ENCODE measurements around the gene WIPF3. TPM values are rescaled to one million over a fixed set of nuclear protein-coding genes. Genes with fewer than 3 reads are reported as not detected.

The WIPF3 gene
- total and polyA plus RNA-seq, 2 donors from 2014 or later, result 3.8 to 4.5 TPM

DNA sequence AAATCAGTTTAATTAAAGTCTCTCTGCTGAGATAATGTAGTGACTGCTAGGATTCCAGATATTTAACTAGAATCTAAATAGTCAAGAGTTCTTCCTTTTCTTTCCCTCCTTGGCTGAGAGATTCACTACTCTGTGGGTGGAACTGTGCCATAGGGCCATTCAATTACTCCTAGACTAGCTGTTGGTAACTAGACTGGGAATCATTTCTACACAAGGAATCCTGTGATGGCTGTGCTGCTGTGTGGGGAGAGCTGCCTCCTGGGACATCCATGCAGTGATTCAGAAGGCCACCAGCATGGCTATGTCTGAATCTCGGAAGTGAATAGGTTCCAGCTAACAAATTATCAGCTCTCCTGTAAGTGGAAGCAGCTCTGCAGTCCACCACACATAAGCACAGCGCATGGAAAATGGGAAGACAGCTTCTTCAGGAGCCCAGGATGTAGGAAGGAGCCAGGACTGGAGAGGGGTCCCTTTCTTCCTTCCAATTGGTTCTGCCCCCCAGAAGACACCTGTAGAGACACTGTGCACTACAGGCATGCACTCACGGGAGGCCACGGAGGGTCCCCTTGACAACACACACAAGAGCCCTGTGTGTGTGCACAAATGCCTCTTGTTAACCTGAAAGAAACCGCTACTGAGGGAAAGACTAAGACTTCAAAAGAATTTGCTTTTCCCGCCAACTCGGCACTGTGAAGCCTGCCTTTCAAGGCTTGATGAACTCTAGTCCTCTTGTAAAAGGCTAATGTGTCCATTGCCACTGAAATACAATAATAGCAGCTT lies 116.8 kb downstream of the WIPF3 start:
- FAIRE-seq (no peak), DNase-seq (no peak)
- Histone ChIP-seq H3K4me3 (ENCODE audit: low read length in 3 of 3) (no peak overlapping the region), H3K27ac (ENCODE audit: low read depth in 2 of 2, low read length in 2 of 2) (no peak overlapping the region), H3K4me1 (ENCODE audit: control insufficient read depth in 2 of 3, insufficient read depth in 2 of 3, low read depth in 1 of 3, low read length in 3 of 3) (no peaks in the 10 kb centered on the region), H3K27me3 (ENCODE audit: control insufficient read depth, insufficient read depth, low read length) (no peaks in the 10 kb centered on the region), H3K9ac (ENCODE audit: low read length in 3 of 3) (no peak overlapping the region), H3K9me3 (ENCODE audit: control insufficient read depth in 2 of 3, insufficient read depth in 1 of 3, low read length in 3 of 3) (no peaks in the 10 kb centered on the region), H3K36me3 (ENCODE audit: control insufficient read depth in 2 of 3, insufficient read depth in 3 of 3, low read length in 3 of 3) (peaks cover 0 to 5% (median 0%) of the 10 kb centered on the region in 3 donors)
- intact Hi-C loops (cut with DNase I), result no loop called here
- TF ChIP-seq, protein P1, sequence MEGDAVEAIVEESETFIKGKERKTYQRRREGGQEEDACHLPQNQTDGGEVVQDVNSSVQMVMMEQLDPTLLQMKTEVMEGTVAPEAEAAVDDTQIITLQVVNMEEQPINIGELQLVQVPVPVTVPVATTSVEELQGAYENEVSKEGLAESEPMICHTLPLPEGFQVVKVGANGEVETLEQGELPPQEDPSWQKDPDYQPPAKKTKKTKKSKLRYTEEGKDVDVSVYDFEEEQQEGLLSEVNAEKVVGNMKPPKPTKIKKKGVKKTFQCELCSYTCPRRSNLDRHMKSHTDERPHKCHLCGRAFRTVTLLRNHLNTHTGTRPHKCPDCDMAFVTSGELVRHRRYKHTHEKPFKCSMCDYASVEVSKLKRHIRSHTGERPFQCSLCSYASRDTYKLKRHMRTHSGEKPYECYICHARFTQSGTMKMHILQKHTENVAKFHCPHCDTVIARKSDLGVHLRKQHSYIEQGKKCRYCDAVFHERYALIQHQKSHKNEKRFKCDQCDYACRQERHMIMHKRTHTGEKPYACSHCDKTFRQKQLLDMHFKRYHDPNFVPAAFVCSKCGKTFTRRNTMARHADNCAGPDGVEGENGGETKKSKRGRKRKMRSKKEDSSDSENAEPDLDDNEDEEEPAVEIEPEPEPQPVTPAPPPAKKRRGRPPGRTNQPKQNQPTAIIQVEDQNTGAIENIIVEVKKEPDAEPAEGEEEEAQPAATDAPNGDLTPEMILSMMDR (IDR thresholded peaks at IDR 0.05; ENCODE audit: borderline replicate concordance, extremely low read depth, insufficient read depth), result no peak

DNA sequence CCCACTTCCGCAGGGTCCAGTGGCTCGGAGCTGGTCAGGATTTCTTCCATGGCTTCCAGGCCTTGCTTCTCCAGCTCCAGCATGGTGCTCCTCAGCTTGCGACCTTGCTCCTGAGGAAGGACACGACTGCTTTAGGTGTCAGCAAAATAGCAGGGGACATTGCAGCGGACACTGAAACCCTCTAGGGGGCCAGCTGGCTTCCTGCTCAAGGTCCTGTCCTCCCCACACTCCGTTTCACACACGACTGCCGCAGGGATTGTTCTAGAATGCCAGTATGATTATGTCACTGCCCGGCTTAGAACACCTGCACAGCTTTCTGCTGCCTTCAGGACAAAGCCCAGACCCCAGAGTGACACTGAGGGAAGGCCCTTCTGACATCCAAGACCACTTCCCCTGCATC lies 117.7 kb downstream of the WIPF3 start:
- no peak overlapping the region for H3K9ac ChIP-seq (ENCODE audit: low read length in 3 of 3)

DNA sequence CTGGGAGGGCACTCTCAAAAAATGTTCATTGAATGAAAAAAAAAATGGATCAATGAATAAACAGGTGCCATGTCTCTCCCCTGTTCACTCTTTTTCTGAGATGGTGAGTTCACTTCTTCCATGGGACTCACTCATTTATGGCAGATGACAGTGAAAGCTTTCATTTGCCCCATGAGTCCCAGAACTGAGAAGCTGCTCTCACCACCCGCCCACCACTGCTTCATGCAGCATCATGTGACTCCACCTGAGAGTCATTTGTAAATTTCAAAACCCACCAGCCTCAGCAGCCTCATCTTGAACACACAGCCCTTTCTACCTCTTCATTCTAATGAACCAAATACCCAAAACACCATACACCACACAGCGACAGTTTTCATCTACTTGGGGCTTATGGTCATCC lies 118.4 kb downstream of the WIPF3 start:
- H3K4me3 ChIP-seq (ENCODE audit: low read length in 3 of 3), result no peak overlapping the region
- peaks cover 0 to 5% (median 0%) of the 10 kb centered on the region in 3 donors for H3K36me3 ChIP-seq (ENCODE audit: control insufficient read depth in 2 of 3, insufficient read depth in 3 of 3, low read length in 3 of 3)
- intact Hi-C loops (cut with DNase I), result no loop called here
- H3K9ac ChIP-seq (ENCODE audit: low read length in 3 of 3), result no peak overlapping the region
- no peak overlapping the region for H3K27ac ChIP-seq (ENCODE audit: low read depth in 2 of 2, low read length in 2 of 2)
- H3K4me1 ChIP-seq (ENCODE audit: control insufficient read depth in 2 of 3, insufficient read depth in 2 of 3, low read depth in 1 of 3, low read length in 3 of 3), result no peaks in the 10 kb centered on the region
- H3K27me3 ChIP-seq (ENCODE audit: control insufficient read depth, insufficient read depth, low read length), result no peaks in the 10 kb centered on the region
- H3K9me3 ChIP-seq (ENCODE audit: control insufficient read depth in 2 of 3, insufficient read depth in 1 of 3, low read length in 3 of 3), result no peaks in the 10 kb centered on the region
- FAIRE-seq (no peak), DNase-seq (no peak)
- TF ChIP-seq, protein P1 (IDR thresholded peaks at IDR 0.05; ENCODE audit: borderline replicate concordance, extremely low read depth, insufficient read depth), result no peak

More for the DNA sequence above, 117.7 kb downstream of the WIPF3 start:
- Histone ChIP-seq H3K27ac (ENCODE audit: low read depth in 2 of 2, low read length in 2 of 2) (no peak overlapping the region), H3K4me1 (ENCODE audit: control insufficient read depth in 2 of 3, insufficient read depth in 2 of 3, low read depth in 1 of 3, low read length in 3 of 3) (no peaks in the 10 kb centered on the region), H3K36me3 (ENCODE audit: control insufficient read depth in 2 of 3, insufficient read depth in 3 of 3, low read length in 3 of 3) (peaks cover 0 to 5% (median 0%) of the 10 kb centered on the region in 3 donors), H3K27me3 (ENCODE audit: control insufficient read depth, insufficient read depth, low read length) (no peaks in the 10 kb centered on the region), H3K4me3 (ENCODE audit: low read length in 3 of 3) (no peak overlapping the region), H3K9me3 (ENCODE audit: control insufficient read depth in 2 of 3, insufficient read depth in 1 of 3, low read length in 3 of 3) (no peaks in the 10 kb centered on the region)
- DNase-seq (peak in 3 of 5 donors; percentile 35 to 59 (median 41)), FAIRE-seq (no peak)
- TF ChIP-seq, protein P1 (IDR thresholded peaks at IDR 0.05; ENCODE audit: borderline replicate concordance, extremely low read depth, insufficient read depth), result no peak
- intact Hi-C loops (cut with DNase I), result no loop called here
